ENCODE results near the gene MC1R. TPM values are rescaled to one million over a fixed set of nuclear protein-coding genes. Genes with fewer than 3 reads are reported as not detected.

The MC1R gene
- total RNA-seq, 2 donors from 2014 or later = 5.6 to 22.5 TPM

DNA sequence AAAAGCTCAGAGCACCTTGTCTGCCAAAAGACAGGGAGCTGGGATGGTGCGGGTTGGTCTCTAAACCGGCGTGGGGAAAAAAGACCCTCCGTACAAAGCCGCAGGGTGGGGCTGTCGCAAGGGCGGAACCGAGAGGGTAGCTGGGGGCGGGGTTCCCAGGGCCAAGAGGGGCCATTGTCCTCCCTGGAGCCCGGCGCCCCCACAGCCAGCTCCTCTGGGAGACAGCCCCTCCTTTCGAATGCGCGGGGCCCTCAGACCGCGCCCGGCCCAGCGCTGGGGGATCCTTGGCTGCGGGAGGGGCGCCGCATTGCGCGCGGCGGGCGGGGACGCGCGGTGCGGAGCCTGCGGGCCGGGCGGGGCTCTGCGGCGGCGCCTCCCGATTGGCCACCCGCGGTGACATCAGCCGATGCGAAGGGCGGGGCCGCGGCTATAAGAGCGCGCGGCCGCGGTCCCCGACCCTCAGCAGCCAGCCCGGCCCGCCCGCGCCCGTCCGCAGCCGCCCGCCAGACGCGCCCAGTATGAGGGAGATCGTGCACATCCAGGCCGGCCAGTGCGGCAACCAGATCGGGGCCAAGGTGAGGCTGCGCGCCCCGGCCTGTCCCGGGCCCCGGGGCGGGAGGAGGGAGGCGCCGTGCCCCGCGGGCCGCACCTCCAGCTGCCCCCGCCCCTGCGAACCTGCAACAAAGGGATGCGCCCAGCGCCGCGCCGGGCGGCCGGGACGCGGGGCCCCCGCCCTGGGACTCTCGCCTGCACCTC is 4.4 kb downstream of the MC1R start, which contains the start of gene TUBB3:
Gene TUBB3 (plus strand): TSS at position 459 of the 756 bp plus-strand sequence. CDS start 60 bp downstream, at position 519.
- no peaks in the 10 kb centered on the region for H3K9me3 ChIP-seq
- intact Hi-C loops (cut with DNase I) = no loop called here
- peaks cover 8% of the 10 kb centered on the region for H3K4me1 ChIP-seq (replicated peaks)
- H3K4me3 ChIP-seq = peak within 1 kb of the TSS; percentile 40 to 56
- peak; percentile 85 for TF ChIP-seq POLR2A (IDR thresholded peaks at IDR 0.05)
- no peak for TF ChIP-seq POLR2AphosphoS5 (IDR thresholded peaks at IDR 0.05)
- H3K27me3 ChIP-seq (replicated peaks; ENCODE audit: insufficient read depth) = no peaks in the 10 kb centered on the region
- peak within 1 kb of the TSS; percentile 39 to 61 for H3K27ac ChIP-seq
- peak; percentile 56 for DNase-seq (ENCODE audit: low spot score)
- WGBS = under 1% methylated on average over 64 of the region's 88 CpGs
- H3K36me3 ChIP-seq = no peaks in the 10 kb centered on the region

DNA sequence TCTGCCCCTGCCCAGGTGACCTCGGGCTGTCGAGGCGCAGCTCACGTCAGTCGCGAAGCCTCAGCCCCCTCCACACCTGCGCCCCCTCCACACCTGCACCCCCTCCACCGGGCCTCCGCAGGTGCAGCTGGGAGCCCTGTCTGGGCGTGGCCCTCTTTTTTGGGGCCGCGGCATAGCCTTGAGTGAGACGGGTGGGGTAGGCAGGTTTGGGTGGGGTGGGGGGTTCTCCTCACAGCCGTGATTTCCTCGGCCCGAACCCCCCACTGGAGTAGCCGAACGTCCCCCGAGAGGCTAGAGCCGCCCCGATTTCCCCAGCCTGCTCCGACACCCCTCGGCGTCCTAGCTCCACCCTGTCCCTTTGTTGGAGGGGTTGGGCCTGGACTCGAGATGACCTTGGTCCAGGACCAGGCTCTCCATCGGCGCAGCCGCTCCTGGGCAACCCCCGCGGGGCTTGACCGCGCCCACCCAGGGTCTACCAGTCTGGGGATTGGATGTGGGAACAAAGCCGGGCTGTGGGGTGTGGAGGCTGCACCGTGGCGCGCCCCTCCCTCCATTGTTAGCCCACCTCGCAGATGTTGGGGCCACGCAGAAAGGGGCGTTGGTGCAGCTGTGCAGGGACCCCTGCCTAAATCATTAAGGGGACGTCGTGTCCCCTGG is 5.1 kb downstream of the MC1R start:
- no peaks in the 10 kb centered on the region for H3K27me3 ChIP-seq (replicated peaks; ENCODE audit: insufficient read depth)
- H3K27ac ChIP-seq = no peak overlapping the region
- peaks cover 2% of the 10 kb centered on the region for H3K4me1 ChIP-seq (replicated peaks)
- no peak for DNase-seq (ENCODE audit: low spot score)
- H3K36me3 ChIP-seq = no peaks in the 10 kb centered on the region
- intact Hi-C loops (cut with DNase I) = no loop called here
- no peaks in the 10 kb centered on the region for H3K9me3 ChIP-seq
- 2% methylated on average over 37 of the region's 41 CpGs for WGBS
- peak overlapping the region; percentile 40 to 56 for H3K4me3 ChIP-seq
- TF ChIP-seq POLR2AphosphoS5 (IDR thresholded peaks at IDR 0.05) = no peak
- TF ChIP-seq, protein P1, sequence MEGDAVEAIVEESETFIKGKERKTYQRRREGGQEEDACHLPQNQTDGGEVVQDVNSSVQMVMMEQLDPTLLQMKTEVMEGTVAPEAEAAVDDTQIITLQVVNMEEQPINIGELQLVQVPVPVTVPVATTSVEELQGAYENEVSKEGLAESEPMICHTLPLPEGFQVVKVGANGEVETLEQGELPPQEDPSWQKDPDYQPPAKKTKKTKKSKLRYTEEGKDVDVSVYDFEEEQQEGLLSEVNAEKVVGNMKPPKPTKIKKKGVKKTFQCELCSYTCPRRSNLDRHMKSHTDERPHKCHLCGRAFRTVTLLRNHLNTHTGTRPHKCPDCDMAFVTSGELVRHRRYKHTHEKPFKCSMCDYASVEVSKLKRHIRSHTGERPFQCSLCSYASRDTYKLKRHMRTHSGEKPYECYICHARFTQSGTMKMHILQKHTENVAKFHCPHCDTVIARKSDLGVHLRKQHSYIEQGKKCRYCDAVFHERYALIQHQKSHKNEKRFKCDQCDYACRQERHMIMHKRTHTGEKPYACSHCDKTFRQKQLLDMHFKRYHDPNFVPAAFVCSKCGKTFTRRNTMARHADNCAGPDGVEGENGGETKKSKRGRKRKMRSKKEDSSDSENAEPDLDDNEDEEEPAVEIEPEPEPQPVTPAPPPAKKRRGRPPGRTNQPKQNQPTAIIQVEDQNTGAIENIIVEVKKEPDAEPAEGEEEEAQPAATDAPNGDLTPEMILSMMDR (IDR thresholded peaks at IDR 0.05) = no peak
- no peak for TF ChIP-seq POLR2A (IDR thresholded peaks at IDR 0.05)

DNA sequence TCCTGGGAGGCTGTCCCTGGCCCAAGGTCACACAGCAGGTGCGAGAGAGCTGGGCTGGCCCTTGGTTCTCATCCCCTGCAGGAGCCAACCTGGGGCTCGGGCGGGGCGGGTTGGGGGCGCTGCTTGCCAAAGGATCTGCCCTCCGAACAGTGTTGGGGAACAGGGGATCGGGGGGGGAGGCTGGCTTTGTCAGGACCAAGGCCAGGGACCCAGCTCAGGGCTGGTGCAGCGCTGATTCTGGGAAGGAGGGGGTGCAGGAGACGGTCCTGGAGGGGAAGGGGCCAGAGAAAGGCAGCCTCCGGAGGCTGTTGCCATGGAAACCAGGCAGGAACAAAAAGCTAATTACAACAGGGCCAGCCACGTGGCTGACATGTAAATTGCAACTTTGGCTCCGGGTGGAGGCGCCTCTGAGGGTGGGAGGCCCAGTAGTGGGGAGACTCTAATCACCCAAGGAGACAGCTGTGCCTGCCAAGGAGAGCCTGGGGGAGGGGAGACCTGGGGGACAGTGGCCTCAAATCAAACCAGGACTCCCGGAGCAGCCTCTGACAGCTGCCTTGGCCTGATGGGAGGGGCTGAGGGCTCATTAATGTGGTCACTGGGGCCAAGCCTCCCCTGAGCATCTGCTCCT is 5.7 kb downstream of the MC1R start:
- WGBS = 7% methylated on average over 10 of the region's 14 CpGs
- Histone ChIP-seq H3K36me3 (no peaks in the 10 kb centered on the region), H3K4me1 (replicated peaks) (peaks cover 2% of the 10 kb centered on the region), H3K9me3 (no peaks in the 10 kb centered on the region), H3K27me3 (replicated peaks; ENCODE audit: insufficient read depth) (no peaks in the 10 kb centered on the region), H3K27ac (no peak overlapping the region), H3K4me3 (no peak overlapping the region)
- TF ChIP-seq, protein P1 (IDR thresholded peaks at IDR 0.05) = no peak
- TF ChIP-seq POLR2A (IDR thresholded peaks at IDR 0.05) (no peak), POLR2AphosphoS5 (IDR thresholded peaks at IDR 0.05) (no peak)
- intact Hi-C loops (cut with DNase I) = no loop called here
- no peak for DNase-seq (ENCODE audit: low spot score)

DNA sequence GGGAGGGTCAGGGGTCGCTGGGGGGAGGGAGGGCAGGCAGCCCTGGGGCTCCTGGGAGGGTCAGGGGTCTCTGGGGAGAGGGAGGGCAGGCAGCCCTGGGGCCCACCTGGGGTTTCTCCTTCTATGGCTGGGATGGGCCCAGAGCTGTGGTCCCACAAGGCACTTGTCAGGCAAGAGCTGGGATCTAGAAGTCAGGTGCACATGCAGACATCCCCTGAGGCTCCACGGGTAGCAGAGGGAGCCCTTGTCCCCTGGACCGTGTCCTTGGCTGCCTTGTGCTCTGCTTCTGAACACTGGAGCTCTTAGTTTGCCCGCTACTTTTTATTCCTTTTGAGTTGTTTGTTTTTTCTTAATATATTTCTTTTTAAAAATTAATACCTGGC is 6.3 kb downstream of the MC1R start:
- peaks cover 2% of the 10 kb centered on the region for H3K4me1 ChIP-seq (replicated peaks)
- intact Hi-C loops (cut with DNase I) = no loop called here
- H3K4me3 ChIP-seq = no peak overlapping the region
- WGBS = 34% methylated on average over 4 of the region's 4 CpGs
- no peaks in the 10 kb centered on the region for H3K36me3 ChIP-seq
- DNase-seq (ENCODE audit: low spot score) = no peak
- no peaks in the 10 kb centered on the region for H3K27me3 ChIP-seq (replicated peaks; ENCODE audit: insufficient read depth)
- no peak overlapping the region for H3K27ac ChIP-seq
- TF ChIP-seq, protein P1 (IDR thresholded peaks at IDR 0.05) = no peak
- TF ChIP-seq POLR2A (IDR thresholded peaks at IDR 0.05) (no peak), POLR2AphosphoS5 (IDR thresholded peaks at IDR 0.05) (no peak)
- H3K9me3 ChIP-seq = no peaks in the 10 kb centered on the region

DNA sequence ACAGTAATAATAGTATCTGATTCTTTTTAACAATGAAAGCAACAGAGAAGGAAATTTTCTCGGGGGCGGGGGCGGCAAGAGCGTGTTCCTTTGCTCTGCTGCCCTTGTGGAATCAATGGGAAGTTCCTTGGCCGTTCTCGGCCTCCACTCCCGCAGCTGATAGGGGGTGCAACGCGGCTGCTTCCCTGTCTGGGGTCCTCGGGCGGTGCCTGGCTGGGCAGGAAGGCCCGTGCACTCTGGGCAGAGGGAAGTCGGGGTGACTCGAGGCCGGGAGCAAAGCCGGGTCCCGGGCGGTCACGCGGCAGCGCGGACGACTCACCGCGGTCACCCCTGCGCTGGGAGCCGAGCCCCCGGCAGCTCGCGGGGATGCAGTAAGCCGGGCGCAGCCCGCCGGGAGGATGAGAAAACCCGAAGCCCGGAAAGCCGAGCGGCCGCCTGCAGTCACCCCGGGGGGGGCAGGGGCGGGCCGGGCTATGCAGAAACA is 7.0 kb downstream of the MC1R start:
- no peak overlapping the region for H3K27ac ChIP-seq
- 2% methylated on average over 32 of the region's 42 CpGs for WGBS
- H3K4me3 ChIP-seq = peak overlapping the region; percentile 26 to 36
- H3K9me3 ChIP-seq = no peaks in the 10 kb centered on the region
- intact Hi-C loops (cut with DNase I) = no loop called here
- DNase-seq (ENCODE audit: low spot score) = no peak
- no peaks in the 10 kb centered on the region for H3K36me3 ChIP-seq
- TF ChIP-seq POLR2AphosphoS5 (IDR thresholded peaks at IDR 0.05) (no peak), POLR2A (IDR thresholded peaks at IDR 0.05) (no peak)
- TF ChIP-seq, protein P1 (IDR thresholded peaks at IDR 0.05) = no peak
- H3K27me3 ChIP-seq (replicated peaks; ENCODE audit: insufficient read depth) = no peaks in the 10 kb centered on the region
- peaks cover 2% of the 10 kb centered on the region for H3K4me1 ChIP-seq (replicated peaks)

Measured in prostate gland (tissue), 2 donors.